IgD-negative memory B cell (primary cell): ENCODE measurements around the gene SCYGR8. TPM values are rescaled to one million over a fixed set of nuclear protein-coding genes. Genes with fewer than 3 reads are reported as not detected.
"Not testable (repeated sequence)": the region's sequence is repeated elsewhere in the genome, so short reads cannot be mapped to it uniquely, and the experiment has no call there.

Experiments
- H3K27ac Mint-ChIP-seq, 3 donors: one replicate each; pipeline ENCODE4 v1.8.0; 2020 to 2022; ENCODE audit warnings: mild to moderate bottlenecking in 3 of 3, mixed read lengths in 3 of 3, moderate library complexity in 1 of 3
- H3K27me3 Mint-ChIP-seq: one replicate; pipeline ENCODE4 v1.8.0; 2021; ENCODE audit warnings: mixed read lengths
- H3K36me3 Mint-ChIP-seq: one replicate; pipeline ENCODE4 v1.8.0; 2020; ENCODE audit warnings: mild to moderate bottlenecking, mixed read lengths
- H3K4me1 Mint-ChIP-seq, 3 donors: one replicate each; pipeline ENCODE4 v1.8.0; 2020 to 2022; ENCODE audit warnings: mixed read lengths in 3 of 3, mild to moderate bottlenecking in 1 of 3
- H3K4me3 Mint-ChIP-seq, 4 donors: one replicate each; pipeline ENCODE4 v1.8.0; 2020 to 2022; ENCODE audit warnings: mild to moderate bottlenecking in 4 of 4, mixed read lengths in 4 of 4, moderate library complexity in 3 of 4
- H3K9me3 Mint-ChIP-seq, 3 donors: one replicate each; pipeline ENCODE4 v1.8.0; 2020 to 2021; ENCODE audit warnings: mixed read lengths in 3 of 3, mild to moderate bottlenecking in 1 of 3
- polyA plus RNA-seq: library from polyadenylated mRNA; unstranded; fragments of 300-500 nt; fragmentation: Illumina TruSeq; gene quantifications from one replicate; pipeline ENCODE4 v1.2.3, GENCODE V29; 2021

The SCYGR8 gene, protein sequence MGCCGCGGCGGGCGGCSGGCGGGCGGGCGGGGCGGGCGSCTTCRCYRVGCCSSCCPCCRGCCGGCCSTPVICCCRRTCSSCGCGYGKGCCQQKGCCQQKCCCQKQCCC
- not detected for polyA plus RNA-seq

DNA sequence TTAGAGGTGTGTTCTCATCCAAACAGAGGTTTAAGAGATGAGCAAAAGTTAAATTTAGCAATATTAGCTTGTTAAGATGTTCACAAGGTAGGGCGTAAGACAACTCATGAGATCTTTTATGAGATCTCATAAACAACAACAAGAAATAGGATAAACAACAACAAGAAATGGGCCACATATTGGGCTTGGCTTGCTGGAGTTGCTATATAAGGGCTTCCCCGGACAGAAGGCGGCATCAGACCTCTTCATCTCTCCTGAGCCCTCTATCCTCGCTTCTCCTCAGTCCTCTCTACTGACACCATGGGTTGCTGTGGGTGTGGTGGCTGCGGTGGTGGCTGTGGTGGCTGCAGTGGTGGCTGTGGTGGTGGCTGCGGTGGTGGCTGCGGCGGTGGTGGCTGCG is at the start of gene SCYGR8:
SCYGR8 (plus strand) TSS at position 301 of the 400 bp plus-strand sequence; CDS start at position 301, 0 bp downstream.
- Mint-ChIP-seq H3K27me3 (peaks cover 3% of the 10 kb centered on the region), H3K36me3 (no peaks in the 10 kb centered on the region), H3K27ac (no peak within 1 kb of the TSS), H3K4me1 (no peaks in the 10 kb centered on the region), H3K4me3 (no peak within 1 kb of the TSS), H3K9me3 (no peaks in the 10 kb centered on the region)

DNA sequence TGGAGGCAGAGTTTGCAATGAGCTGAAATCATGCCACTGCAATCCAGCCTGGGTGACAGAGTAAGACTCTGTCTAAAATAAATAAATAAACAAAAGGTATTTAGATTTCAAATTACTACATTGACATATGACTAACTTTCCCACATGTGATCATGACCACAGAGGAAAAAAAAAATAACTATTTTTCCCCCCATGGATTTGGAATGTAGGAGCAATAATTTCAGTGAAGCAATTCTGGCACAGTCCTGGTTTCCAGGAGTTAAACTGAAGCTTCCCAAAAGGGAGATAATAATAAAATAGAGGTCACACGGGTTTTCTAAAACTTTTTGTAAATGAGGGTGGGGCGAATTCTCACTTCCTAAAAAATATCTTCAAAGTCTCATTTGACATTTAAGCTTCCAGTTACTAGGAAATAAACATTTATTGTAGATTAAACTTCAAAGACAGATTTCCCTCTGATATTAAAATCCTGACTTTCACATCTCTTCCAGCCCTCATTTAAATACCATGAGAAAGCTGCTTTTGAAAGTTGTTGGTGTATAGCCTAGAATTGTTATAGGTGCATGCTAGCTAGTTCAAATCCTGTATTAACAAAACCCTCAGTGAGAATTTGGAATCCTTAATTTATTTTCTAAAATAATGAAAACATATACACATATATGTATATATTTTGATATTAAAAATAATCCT is 48.6 kb upstream of the SCYGR8 start:
- Mint-ChIP-seq H3K27me3 (peaks cover 11% of the 10 kb centered on the region), H3K9me3 (no peaks in the 10 kb centered on the region), H3K36me3 (peaks cover 2% of the 10 kb centered on the region), H3K4me3 (no peak overlapping the region), H3K4me1 (peaks cover 0 to 6% (median 4%) of the 10 kb centered on the region in 3 donors), H3K27ac (no peak overlapping the region)

DNA sequence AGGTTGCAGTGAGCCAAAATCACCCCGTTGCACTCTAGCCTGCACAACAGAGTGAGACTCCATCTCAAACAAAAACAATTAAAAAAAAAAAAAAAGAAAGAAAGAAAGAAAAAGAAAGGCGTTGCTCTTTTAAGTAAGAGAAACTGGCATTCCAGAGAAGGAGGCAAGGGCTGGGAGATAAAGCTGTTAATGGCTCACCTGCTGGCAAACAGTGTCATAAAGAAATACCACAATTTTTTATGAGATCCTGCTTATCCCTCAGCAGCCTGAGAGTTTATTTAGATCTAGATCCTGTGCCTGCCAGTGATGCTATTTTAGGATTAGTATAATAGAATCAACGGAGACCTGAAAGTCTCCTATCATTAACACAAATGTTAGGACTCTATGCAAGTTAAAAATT is 44.1 kb upstream of the SCYGR8 start:
- Mint-ChIP-seq H3K4me1 (peaks cover 0 to 3% (median 2%) of the 10 kb centered on the region in 3 donors), H3K27ac (no peak overlapping the region), H3K9me3 (no peaks in the 10 kb centered on the region), H3K36me3 (peaks cover 2% of the 10 kb centered on the region), H3K27me3 (peaks cover 12% of the 10 kb centered on the region), H3K4me3 (no peak overlapping the region)

DNA sequence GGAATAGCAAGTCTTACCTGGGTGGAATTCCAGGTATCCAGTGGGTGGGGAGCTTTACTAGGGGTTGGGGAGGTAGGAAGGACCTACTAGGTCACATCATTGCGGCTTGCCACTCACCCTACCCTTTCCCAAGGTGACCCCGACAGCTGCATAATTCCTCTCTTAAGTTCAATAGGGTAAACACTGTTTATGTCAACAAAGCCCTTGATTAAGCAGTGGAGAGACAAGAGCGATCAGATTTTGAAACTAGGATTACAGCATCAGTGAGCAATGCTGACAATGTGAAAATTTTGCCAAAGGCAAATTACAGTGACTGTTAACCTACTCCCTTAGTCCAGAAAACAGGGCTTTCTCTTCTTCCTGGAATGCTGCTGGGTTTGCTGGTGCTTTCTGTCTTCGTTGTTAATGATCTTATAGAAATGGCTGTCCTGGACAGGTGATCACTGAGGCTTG is 42.4 kb upstream of the SCYGR8 start:
- Mint-ChIP-seq H3K27ac (no peak overlapping the region), H3K27me3 (peaks cover 14% of the 10 kb centered on the region), H3K4me1 (no peaks in the 10 kb centered on the region), H3K4me3 (no peak overlapping the region), H3K9me3 (no peaks in the 10 kb centered on the region), H3K36me3 (no peaks in the 10 kb centered on the region)

DNA sequence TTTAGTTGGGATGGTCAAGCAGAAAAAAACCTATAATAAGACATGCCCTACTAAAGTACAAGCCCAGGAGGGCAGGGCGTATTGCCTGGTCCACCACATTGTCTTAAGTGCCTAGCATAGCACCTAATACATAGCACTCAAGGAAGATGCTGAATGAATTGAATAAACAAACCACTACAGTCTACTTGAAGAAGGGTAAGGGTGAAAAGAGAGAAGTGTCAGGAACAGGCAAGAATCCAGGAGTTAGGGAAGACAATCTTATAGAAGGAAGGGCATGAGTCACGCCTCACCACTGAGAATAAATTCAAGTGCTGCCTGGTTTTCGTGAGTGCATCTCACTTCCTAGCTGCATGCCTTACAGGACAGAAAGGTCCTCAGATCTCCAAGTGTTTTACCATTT is 41.7 kb upstream of the SCYGR8 start:
- no peak overlapping the region for H3K4me3 Mint-ChIP-seq
- no peaks in the 10 kb centered on the region for H3K36me3 Mint-ChIP-seq
- no peaks in the 10 kb centered on the region for H3K4me1 Mint-ChIP-seq
- H3K9me3 Mint-ChIP-seq, result no peaks in the 10 kb centered on the region
- H3K27ac Mint-ChIP-seq, result no peak overlapping the region
- peaks cover 12% of the 10 kb centered on the region for H3K27me3 Mint-ChIP-seq

DNA sequence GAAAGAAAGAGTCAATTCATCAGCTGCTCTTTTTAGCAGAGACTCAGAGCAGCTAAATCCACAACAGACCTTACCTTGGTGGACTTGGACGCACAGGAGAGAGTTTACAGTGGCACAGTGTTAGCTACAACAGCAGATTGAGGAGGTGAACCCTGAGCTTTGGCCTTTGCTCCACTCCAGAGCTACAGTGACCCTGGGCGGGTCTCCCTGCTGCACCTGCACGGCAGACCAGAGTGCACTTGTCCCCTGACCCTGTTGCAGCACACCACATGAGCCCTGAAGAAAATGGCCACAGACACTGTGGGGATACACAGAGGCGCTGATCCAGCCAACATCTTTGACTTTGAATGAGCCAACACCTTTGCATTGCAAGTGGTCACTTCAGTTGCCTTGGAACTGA is 38.8 kb upstream of the SCYGR8 start:
- H3K4me1 Mint-ChIP-seq, result no peaks in the 10 kb centered on the region
- peaks cover 9% of the 10 kb centered on the region for H3K27me3 Mint-ChIP-seq
- H3K36me3 Mint-ChIP-seq, result no peaks in the 10 kb centered on the region
- H3K4me3 Mint-ChIP-seq, result no peak overlapping the region
- no peak overlapping the region for H3K27ac Mint-ChIP-seq
- H3K9me3 Mint-ChIP-seq, result no peaks in the 10 kb centered on the region

DNA sequence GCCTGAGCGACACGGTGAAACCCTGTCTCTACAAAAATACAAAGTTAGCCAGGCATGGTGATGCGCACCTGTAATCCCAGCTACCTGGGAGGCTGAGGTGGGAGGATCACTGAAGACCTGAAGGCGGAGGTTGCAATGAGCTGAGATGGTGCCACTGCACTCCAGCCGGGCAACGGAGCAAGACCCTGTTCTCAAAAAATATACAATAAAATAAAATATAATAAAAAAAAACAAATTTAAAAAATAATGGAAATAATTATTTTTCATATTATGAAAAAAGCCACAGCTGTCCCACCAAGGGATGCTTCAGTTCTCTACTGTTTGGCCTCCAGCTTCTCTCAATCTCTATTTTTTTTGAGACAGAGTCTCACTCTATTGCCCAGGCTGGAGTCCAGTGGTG is 38.3 kb upstream of the SCYGR8 start:
- no peak overlapping the region for H3K27ac Mint-ChIP-seq
- H3K27me3 Mint-ChIP-seq, result peaks cover 7% of the 10 kb centered on the region
- H3K4me3 Mint-ChIP-seq, result no peak overlapping the region
- H3K36me3 Mint-ChIP-seq, result no peaks in the 10 kb centered on the region
- H3K4me1 Mint-ChIP-seq, result no peaks in the 10 kb centered on the region
- no peaks in the 10 kb centered on the region for H3K9me3 Mint-ChIP-seq

DNA sequence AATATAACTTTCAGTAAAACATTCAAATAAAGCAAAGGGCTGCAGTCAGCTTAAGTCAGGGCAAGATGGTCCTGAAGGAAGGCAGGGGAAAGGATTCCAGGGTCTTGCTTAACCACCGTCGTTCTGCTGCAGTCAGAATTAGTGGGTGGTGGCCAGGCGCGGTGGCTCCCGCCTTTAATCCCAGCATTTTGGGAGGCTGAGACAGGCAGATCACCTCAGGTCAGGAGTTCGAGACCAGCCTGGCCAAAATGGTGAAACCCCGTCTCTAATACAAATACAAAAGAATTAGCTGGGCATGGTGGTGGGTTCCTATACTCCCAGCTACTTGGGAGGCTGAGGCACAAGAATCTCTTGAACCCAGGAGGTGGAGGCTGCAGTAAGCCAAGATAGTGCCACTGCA is 34.7 kb upstream of the SCYGR8 start:
- Mint-ChIP-seq H3K27ac (no peak overlapping the region), H3K36me3 (no peaks in the 10 kb centered on the region), H3K9me3 (no peaks in the 10 kb centered on the region), H3K4me1 (no peaks in the 10 kb centered on the region), H3K27me3 (peaks cover 5% of the 10 kb centered on the region), H3K4me3 (no peak overlapping the region)

DNA sequence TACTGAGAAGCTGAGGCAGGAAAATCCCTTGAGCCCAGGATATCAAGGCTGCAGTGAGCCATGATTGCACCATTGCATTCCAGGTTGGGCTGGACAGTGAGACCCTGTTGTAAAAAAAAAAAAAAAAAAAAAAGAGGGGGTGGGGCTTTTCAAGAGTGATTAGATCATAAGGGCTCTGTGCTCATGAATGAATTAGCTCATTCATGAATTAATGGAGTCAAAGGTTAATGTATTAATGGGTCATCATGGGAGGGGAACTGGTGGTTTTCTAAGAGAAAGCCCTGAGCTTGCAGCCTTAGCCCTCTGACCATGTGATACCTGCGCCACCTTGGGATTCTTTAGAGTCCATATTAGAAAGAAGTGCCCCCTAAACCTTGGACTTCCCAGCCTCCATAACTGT is 32.4 kb upstream of the SCYGR8 start:
- Mint-ChIP-seq H3K27me3 (peaks cover 14% of the 10 kb centered on the region), H3K27ac (no peak overlapping the region), H3K4me3 (no peak overlapping the region), H3K4me1 (no peaks in the 10 kb centered on the region), H3K36me3 (no peaks in the 10 kb centered on the region), H3K9me3 (no peaks in the 10 kb centered on the region)

DNA sequence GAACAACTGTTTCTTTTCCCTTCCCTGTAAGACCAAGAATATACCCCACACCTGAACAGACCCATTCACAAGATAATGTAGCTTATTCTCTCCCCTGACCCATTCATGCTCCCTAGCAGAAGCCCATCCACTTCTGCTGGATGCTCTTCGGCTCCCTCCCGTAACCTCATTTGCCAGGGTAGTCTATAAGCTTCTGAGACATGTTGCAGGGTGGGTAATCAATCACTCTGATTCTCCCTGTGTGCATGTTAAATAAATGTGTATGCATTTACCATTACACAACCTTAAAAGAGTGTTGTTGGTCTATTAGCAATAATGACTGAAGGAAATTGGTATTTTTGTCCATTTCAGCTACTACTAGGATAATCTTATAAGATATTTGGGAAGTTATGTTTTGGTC is 29.2 kb upstream of the SCYGR8 start:
- Mint-ChIP-seq H3K27ac (no peak overlapping the region), H3K27me3 (peaks cover 19% of the 10 kb centered on the region), H3K4me3 (no peak overlapping the region), H3K9me3 (no peaks in the 10 kb centered on the region), H3K36me3 (peaks cover 2% of the 10 kb centered on the region), H3K4me1 (no peaks in the 10 kb centered on the region)

DNA sequence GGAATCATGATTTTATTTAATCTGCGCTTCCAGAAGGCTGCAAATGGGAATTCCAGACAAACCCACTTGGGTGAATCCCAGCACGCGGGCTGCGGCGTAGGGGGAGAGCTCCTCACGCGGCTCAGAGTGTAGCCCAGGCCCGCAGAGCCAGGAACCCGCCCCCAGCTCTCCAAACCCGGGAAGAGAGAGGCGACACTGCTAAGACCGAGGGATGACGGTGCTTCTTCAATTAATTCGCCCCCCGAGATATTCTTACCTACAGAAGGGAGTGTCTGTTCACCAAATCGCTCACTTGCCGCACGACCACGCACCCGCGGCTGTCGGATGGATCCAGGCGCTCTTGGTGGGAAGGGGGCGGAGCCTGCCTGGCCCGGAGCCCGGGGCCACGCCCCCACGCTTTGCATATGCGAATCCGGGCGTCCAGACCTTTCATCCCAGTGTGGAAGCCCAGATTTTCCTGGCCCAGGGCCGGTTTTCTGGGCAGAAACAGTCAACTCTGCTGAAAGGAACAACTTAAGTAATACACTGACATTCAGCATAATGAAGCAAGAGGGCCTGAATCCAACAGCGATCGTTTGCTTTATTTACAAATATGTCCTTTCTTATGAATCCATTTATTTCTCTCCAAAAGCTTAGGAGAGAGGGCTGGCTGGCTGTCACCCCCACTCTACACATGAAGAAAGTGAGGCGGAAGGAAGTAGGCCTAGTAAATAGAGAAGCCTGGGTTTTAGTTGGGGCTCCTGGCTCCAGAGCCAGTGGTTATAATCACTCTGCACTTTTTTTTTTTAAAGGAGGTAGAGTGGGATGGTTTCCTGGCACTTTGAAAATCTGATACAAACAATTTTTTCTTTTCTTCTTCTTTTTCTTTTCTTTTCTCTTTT is 27.8 kb upstream of the SCYGR8 start, which contains the start of gene SLC19A3:
SLC19A3 (minus strand) TSS at position 342 of the 881 bp plus-strand sequence. CDS start 15,710 bp downstream, outside the sequence.
- Mint-ChIP-seq H3K4me3 (peak within 1 kb of the TSS in 1 of 4 donors; percentile 32), H3K27me3 (peaks cover 24% of the 10 kb centered on the region), H3K4me1 (no peaks in the 10 kb centered on the region), H3K36me3 (peaks cover 2% of the 10 kb centered on the region), H3K27ac (peak within 1 kb of the TSS in 1 of 3 donors; percentile 32), H3K9me3 (no peaks in the 10 kb centered on the region)

DNA sequence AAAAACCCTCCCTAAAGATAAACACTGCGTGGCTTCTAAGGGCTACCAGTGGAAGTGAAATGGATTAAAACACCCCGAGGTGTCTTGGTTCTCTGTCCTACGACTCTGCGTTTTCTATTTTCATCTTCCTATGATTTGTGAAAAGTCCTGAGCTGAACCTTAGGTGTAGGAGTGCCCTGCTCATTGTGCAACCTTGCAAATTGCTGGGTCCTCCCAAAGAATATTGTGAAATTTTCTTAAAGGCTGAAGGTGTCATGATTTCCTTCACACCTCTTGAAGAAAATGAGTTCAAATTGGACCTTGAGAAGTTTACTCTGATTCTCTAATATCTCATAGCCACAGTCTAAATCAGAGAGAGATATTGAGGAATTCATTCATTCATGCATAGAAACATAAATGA is 26.1 kb upstream of the SCYGR8 start:
- Mint-ChIP-seq H3K27me3 (peaks cover 24% of the 10 kb centered on the region), H3K27ac (no peak overlapping the region), H3K9me3 (no peaks in the 10 kb centered on the region), H3K4me1 (no peaks in the 10 kb centered on the region), H3K4me3 (no peak overlapping the region), H3K36me3 (peaks cover 2% of the 10 kb centered on the region)

DNA sequence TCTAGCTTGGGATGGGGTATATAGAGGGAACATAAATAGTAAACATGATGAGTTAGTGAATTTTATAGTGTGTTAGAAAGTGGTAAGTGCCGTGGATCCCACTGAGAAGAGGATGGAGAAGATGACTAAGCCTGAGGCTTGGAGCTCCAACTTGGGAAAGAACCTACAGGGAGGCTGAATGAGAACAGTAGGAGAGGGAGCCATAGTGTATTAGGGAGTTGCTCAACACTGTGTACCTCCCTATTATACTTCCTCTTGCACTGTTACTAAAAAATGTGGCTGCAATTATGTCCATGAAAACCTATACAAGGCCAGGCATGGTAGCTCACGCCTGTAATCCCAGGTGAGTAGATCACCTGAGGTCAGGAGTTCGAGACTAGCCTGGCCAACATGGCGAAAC is 25.0 kb upstream of the SCYGR8 start:
- Mint-ChIP-seq H3K27ac (no peak overlapping the region), H3K9me3 (no peaks in the 10 kb centered on the region), H3K4me1 (no peaks in the 10 kb centered on the region), H3K27me3 (peaks cover 24% of the 10 kb centered on the region), H3K4me3 (no peak overlapping the region), H3K36me3 (peaks cover 2% of the 10 kb centered on the region)

DNA sequence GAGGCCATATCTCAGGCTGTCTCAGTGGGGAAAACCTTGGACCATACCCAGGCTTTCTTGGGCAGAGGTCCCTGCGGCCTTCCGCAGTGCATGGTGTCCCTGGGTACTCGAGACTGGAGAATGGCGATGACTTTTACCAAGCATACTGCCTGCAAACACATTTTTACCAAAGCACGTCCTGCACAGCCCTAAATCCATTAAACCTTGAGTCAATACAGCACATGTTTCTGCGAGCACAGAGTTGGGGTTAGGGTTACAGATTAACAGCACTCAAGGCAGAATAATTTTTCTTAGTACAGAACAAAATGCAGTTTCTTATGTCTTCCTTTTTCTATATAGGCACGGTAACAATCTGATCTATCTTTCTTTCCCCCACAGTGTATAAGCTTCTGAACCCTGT is 22.9 kb upstream of the SCYGR8 start:
- not testable (repeated sequence) for H3K9me3 Mint-ChIP-seq, H3K4me1 Mint-ChIP-seq, H3K27ac Mint-ChIP-seq, H3K4me3 Mint-ChIP-seq, H3K36me3 Mint-ChIP-seq
- peaks cover 17% of the 10 kb centered on the region for H3K27me3 Mint-ChIP-seq

DNA sequence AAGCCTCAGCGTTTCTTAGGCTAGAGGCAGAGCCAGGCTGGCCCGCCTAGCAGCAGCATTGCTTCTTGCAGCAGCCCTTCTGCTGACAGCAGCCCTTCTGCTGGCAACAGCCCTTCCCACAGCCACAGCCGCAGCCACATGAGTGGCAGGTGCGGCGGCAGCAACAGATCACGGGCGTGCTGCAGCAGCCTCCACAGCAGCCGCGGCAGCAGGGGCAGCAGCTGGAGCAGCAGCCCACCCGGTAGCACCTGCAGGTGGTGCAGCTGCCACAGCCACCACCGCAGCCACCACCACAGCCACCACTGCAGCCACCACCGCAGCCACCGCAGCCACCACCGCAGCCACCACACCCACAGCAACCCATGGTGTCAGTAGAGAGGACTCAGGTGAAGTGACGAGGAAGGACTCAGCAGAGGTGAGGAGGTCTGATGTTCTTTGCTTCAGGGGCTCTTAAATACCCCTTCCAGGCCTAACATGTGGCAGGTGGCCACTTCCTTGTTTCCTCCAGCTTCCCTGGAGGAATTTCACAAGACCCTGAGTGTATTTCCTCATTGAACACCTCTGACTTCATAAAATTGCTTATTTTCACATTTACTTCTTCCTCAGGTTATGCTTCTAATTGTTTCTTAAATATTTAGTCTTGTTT is 21.2 kb upstream of the SCYGR8 start, which contains the start of gene SCYGR6:
SCYGR6 (minus strand) TSS at position 364 of the 646 bp plus-strand sequence; CDS start at position 364, 0 bp downstream.
- Mint-ChIP-seq H3K27me3 (peaks cover 19% of the 10 kb centered on the region), H3K27ac (no peak within 1 kb of the TSS), H3K36me3 (peaks cover 2% of the 10 kb centered on the region), H3K9me3 (no peaks in the 10 kb centered on the region), H3K4me1 (no peaks in the 10 kb centered on the region), H3K4me3 (no peak within 1 kb of the TSS)
